Activated CD8-positive, alpha-beta T cell treated with anti-CD3 and anti-CD28 coated beads, Interleukin-2, amount 10 ng/mL, durations not matched to agents 7 days and 5 days (primary cell): ENCODE data around the gene PCBP1. TPM values are rescaled to one million over a fixed set of nuclear protein-coding genes. Genes with fewer than 3 reads are reported as not detected.
A peak's percentile ranks its signal among the peaks of the same experiment; 100 is the strongest.

Experiments used
- ATAC-seq: fragments of 150-1000 bp; cut with Tn5 transposase; one replicate; pipeline ENCODE4 v1.10.0; 2021; ENCODE audit warnings: moderate library complexity
- CTCF ChIA-PET: fragments of 350-600 bp; sonication (Branson Sonifier 250); formaldehyde crosslinking; loops from one replicate; lab custom pipeline; 2021; ENCODE audit warnings: antibody characterized with exemption; lab: Charles Lee
- POLR2A ChIA-PET: fragments of 350-600 bp; sonication (Branson Sonifier 250); formaldehyde crosslinking; loops from one replicate; lab custom pipeline; 2021; ENCODE audit warnings: antibody characterized with exemption; lab: Charles Lee
- DNase-seq: peaks from one replicate; pipeline ENCODE4 v3.0.0-alpha.2; 2020
- H3K27ac Mint-ChIP-seq: one replicate; pipeline ENCODE4 v1.8.0; 2021; ENCODE audit warnings: mild to moderate bottlenecking, mixed read lengths
- H3K27me3 Mint-ChIP-seq: one replicate; pipeline ENCODE4 v1.8.0; 2021; ENCODE audit warnings: low read depth, mixed read lengths
- H3K36me3 Mint-ChIP-seq: one replicate; pipeline ENCODE4 v1.8.0; 2021; ENCODE audit warnings: low read depth, mixed read lengths
- H3K4me1 Mint-ChIP-seq: one replicate; pipeline ENCODE4 v1.8.0; 2021; ENCODE audit warnings: low read depth, mixed read lengths
- H3K4me3 Mint-ChIP-seq: one replicate; pipeline ENCODE4 v1.8.0; 2021; ENCODE audit warnings: mild to moderate bottlenecking, mixed read lengths
- H3K9me3 Mint-ChIP-seq: one replicate; pipeline ENCODE4 v1.8.0; 2022; ENCODE audit warnings: mixed read lengths; ENCODE audit not compliant: insufficient read depth
- total RNA-seq, 2 experiments: library from RNA; stranded (reverse); gene quantifications; one replicate each; pipeline ENCODE4 v1.2.3, GENCODE V29; 2021

PCBP1 gene
- total RNA-seq, 2 experiments from 2014 or later, result 516 to 518 TPM

DNA sequence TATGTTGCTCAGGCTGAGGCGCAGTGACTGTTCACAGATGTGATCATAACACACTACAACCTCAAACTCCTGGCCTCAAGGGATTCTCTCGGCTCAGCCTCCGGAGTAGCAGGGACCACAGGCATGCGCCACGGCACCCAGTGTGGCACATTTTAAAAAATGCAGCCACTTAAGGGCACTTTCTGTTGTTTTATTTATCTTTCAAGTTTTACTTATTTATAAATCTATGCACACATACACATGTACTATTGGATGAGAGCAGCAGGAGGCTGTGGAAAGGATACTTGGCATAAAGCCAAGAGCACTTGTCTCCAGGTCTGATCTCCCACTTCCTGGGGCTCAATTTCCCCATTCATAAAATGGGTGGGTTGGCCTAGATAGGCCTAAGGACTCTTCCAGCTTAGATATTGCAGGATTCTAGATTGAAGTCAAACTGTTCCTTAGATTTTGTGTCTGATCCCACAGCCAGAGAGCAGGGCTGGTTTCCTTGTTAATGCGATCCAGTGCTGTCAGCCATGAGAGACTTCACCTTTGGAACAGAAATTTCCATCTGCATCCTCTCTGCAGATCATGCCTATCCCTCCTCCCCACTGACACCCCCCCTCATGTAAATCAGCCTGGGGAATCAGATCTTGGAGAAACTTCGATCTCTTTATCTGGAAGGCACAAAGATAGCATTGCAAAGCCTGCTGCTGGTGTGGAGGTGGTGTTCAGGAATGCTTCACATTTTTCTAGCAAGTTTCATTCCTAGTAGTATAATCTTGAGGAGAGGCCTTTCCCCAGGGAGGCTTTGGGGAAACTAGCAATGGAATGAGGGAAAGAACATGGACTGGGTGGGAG lies 24.7 kb downstream of the PCBP1 start:
- no peak for ATAC-seq

DNA sequence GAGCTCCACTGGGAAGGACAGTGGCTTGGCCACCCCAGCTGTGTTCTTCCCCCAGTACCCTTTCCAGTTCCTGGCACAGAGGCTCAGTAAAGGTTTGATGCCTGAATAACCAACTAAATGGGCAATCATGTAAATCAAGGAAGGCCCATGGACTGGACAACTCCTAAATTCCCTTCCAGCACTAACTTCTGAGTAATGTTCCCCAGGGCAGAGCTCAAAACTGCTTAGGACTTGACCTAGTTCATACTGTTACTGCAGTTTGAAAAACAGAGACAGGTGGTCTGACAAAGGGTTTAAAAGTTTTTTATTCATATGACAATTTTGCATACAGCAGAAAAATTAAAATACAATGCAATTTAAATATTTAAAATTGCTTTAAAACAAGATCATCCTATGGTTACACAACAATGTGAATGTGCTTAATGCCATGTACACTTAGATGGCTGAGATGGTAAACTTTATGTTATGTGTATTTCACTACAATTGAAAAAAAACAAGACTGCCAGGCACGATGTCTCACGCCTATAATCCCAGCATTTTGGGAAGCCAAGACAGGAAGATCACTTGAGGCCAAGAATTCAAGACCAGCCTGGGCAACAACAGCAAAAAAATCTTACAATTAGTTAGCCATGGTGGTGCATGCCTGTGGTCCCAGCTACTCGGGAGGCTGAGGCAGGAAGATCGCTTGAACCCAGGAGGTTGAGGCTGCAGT lies 26.2 kb downstream of the PCBP1 start:
- POLR2A ChIA-PET, result interaction anchor here (0.8 to 3.5 kb wide), 4 partner anchors 8 to 18 kb away, joined by 3 to 21 read pairs (median 8); no protein-coding TSS in a partner anchor
- DNase-seq (no peak), ATAC-seq (no peak)
- no peak overlapping the region for H3K4me3 Mint-ChIP-seq
- peaks cover 69% of the 10 kb centered on the region for H3K4me1 Mint-ChIP-seq
- CTCF ChIA-PET, result interaction anchor here (1.0 to 1.2 kb wide), 2 partner anchors 8 to 19 kb away, joined by 3 read pairs; no protein-coding TSS in a partner anchor
- no peaks in the 10 kb centered on the region for H3K27me3 Mint-ChIP-seq
- no peak overlapping the region for H3K27ac Mint-ChIP-seq
- H3K36me3 Mint-ChIP-seq, result no peaks in the 10 kb centered on the region
- no peaks in the 10 kb centered on the region for H3K9me3 Mint-ChIP-seq

More for the DNA sequence above, 24.7 kb downstream of the PCBP1 start:
- no peaks in the 10 kb centered on the region for H3K27me3 Mint-ChIP-seq
- no peak overlapping the region for H3K4me3 Mint-ChIP-seq
- H3K36me3 Mint-ChIP-seq, result no peaks in the 10 kb centered on the region
- CTCF ChIA-PET, result no interaction called here
- H3K9me3 Mint-ChIP-seq, result no peaks in the 10 kb centered on the region
- peak overlapping the region; percentile 39 for H3K27ac Mint-ChIP-seq
- H3K4me1 Mint-ChIP-seq, result peaks cover 74% of the 10 kb centered on the region
- DNase-seq, result no peak
- POLR2A ChIA-PET, result interaction anchor here (1.4 to 1.7 kb wide), 2 partner anchors 13 to 23 kb away, joined by 7 to 12 read pairs; no protein-coding TSS in a partner anchor

DNA sequence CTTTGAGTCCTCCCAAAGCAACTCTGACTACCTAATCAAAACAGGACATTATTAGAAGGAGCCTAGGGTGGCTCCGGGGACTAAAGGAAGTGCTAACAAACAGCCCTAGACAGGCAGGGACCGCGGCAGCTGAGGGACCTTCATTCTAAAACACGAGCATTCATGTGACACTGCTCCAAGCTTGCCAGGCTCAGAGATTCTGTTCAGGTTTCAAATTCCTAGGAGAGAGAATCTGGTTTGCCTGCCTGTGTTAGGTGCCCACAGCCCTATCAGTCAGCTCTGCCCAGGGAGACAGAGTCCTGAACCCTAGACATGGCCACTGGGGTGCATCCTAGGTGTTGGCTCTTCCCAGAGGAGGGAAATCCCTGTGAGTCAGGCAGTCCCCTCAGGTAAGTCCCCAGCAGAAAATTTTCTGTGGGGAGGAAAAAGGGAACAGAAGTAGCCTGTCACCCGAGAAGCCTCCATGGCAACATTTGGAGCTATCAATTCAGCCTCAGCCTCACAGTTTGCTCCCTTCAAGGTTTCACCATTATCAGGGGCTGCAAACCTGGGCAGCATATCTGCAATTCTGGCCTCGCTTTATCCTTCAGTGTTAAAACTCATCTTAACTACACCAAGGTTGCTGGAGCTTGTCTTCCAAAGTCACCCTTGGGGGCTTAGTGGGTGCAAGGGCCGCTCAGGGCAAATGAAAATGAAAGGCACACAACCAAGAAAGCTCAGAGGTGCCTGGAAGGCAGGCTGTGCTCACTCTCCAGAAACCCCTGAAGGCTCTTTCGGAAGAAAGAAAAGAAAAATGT lies 28.6 kb downstream of the PCBP1 start:
- H3K36me3 Mint-ChIP-seq, result no peaks in the 10 kb centered on the region
- DNase-seq (peak; percentile 37), ATAC-seq (peak; percentile 35)
- H3K9me3 Mint-ChIP-seq, result no peaks in the 10 kb centered on the region
- H3K27me3 Mint-ChIP-seq, result no peaks in the 10 kb centered on the region
- ChIA-PET POLR2A (interaction anchor here (0.5 to 3.5 kb wide), 11 partner anchors 9 to 168 kb away, joined by 3 to 21 read pairs (median 6); partner anchors contain the start of gene PCYOX1), CTCF (interaction anchor here (0.9 to 2.5 kb wide), 5 partner anchors 9 to 45 kb away, joined by 4 to 12 read pairs (median 5); no protein-coding TSS in a partner anchor)
- H3K4me3 Mint-ChIP-seq, result peak overlapping the region; percentile 22
- peak overlapping the region; percentile 69 for H3K27ac Mint-ChIP-seq
- H3K4me1 Mint-ChIP-seq, result peaks cover 58% of the 10 kb centered on the region

GRCh38 chr2:70116936-70117552 lies 29.8 kb downstream of the PCBP1 start:
- no peak overlapping the region for H3K27ac Mint-ChIP-seq
- ChIA-PET CTCF (interaction anchor here (1.1 to 2.5 kb wide), 4 partner anchors 8 to 203 kb away, joined by 3 to 12 read pairs (median 3); no protein-coding TSS in a partner anchor), POLR2A (interaction anchor here (1.6 to 3.5 kb wide), 4 partner anchors 8 to 29 kb away, joined by 4 to 21 read pairs (median 11); no protein-coding TSS in a partner anchor)
- H3K36me3 Mint-ChIP-seq, result no peaks in the 10 kb centered on the region
- peaks cover 57% of the 10 kb centered on the region for H3K4me1 Mint-ChIP-seq
- no peaks in the 10 kb centered on the region for H3K9me3 Mint-ChIP-seq
- H3K4me3 Mint-ChIP-seq, result no peak overlapping the region
- H3K27me3 Mint-ChIP-seq, result no peaks in the 10 kb centered on the region
- no peak for ATAC-seq
- no peak for DNase-seq

DNA sequence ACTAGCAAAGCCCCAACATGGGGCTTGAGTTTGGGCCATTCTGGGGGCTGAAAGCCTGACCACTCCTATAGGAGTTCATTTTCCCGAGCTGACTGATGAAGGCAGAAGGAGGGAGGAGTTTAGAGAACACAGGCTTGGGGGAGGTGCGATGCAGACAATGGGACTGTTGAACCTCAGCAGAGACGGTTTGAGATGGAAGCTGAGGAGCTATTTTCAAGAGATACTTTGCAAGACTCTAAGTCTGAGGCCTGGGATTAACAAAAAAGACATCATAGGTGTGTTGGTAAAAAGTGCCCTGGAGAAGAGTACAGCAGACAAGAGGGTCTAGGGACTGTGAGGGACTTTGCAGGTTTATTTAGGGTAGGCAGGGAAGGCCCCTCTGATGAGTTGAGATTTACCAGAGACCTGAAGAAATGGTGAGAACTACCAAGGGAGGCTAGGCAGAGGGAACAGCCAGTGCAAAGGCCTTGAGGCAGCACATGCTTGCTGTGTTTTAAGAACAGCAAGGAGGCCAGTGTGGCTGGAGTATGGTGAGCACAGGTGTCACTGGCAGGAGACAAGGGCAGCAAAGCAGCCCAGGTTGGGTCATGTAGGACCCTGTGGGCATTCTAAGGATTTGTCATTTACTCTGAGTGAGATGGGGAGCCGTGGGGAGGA lies 31.6 kb downstream of the PCBP1 start:
- H3K27me3 Mint-ChIP-seq, result no peaks in the 10 kb centered on the region
- H3K36me3 Mint-ChIP-seq, result no peaks in the 10 kb centered on the region
- H3K4me1 Mint-ChIP-seq, result peaks cover 67% of the 10 kb centered on the region
- ATAC-seq (no peak), DNase-seq (peak; percentile 21)
- H3K4me3 Mint-ChIP-seq, result peak overlapping the region; percentile 4
- CTCF ChIA-PET, result interaction anchor here (0.9 to 1.0 kb wide), 2 partner anchors 10 to 14 kb away, joined by 3 to 4 read pairs; no protein-coding TSS in a partner anchor
- peak overlapping the region; percentile 75 for H3K27ac Mint-ChIP-seq
- no peaks in the 10 kb centered on the region for H3K9me3 Mint-ChIP-seq
- POLR2A ChIA-PET, result interaction anchor here (1.5 kb wide), 1 partner anchor 14 kb away, joined by 7 read pairs; no protein-coding TSS in a partner anchor

DNA sequence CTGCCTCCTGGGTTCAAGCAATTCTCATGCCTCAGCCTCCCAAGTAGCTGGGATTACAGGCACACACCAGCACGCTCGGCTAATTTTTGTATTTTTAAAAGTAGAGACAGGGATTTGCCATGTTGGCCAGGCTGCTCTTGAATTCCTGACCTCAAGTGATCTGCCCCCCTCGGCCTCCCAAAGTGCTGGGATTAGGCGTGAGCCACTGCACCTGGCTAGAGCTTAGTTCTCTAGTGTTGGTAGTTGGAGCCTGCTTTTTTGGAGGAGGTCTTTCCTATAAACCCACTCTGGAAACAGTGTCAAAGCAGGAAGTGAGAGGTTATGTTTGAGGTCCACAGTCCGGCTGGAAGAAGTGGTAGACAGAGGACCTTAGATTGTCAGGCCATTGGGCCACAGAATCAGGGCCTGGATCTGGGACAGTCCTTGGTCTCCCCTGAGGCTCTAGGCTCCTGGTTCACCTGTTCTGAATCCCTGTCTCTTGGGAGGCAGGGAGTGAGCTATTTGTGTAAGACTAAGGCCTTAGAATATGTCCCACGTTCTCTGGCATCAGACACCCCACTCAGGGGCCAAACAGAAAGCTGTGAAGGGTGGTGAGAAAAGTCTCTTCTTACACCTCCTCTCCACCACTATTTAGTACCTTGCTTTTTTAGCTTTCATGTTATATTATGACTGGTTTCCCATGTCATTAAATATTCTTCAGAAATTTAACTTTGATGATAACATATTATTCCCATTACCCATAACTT lies 34.5 kb downstream of the PCBP1 start:
- ChIA-PET POLR2A (interaction anchor here (0.8 to 2.8 kb wide), 11 partner anchors 9 to 69 kb away, joined by 3 to 23 read pairs (median 5); partner anchors contain the start of genes C2orf42 and PCBP1), CTCF (interaction anchor here (1.1 to 3.0 kb wide), 8 partner anchors 9 to 51 kb away, joined by 3 to 20 read pairs (median 5); no protein-coding TSS in a partner anchor)
- Mint-ChIP-seq H3K27ac (peak overlapping the region; percentile 66), H3K4me1 (peaks cover 74% of the 10 kb centered on the region), H3K27me3 (no peaks in the 10 kb centered on the region), H3K36me3 (no peaks in the 10 kb centered on the region), H3K4me3 (no peak overlapping the region), H3K9me3 (no peaks in the 10 kb centered on the region)
- DNase-seq (peak; percentile 23), ATAC-seq (no peak)

- Mint-ChIP-seq H3K27ac (no peak overlapping the region), H3K4me3 (no peak overlapping the region), H3K4me1 (peaks cover 75% of the 10 kb centered on the region), H3K27me3 (no peaks in the 10 kb centered on the region), H3K36me3 (no peaks in the 10 kb centered on the region), H3K9me3 (no peaks in the 10 kb centered on the region)
- ATAC-seq (no peak), DNase-seq (no peak)
- CTCF ChIA-PET, result interaction anchor here (0.9 to 3.0 kb wide), 8 partner anchors 9 to 208 kb away, joined by 3 to 20 read pairs (median 4); partner anchors contain the start of gene MXD1
- POLR2A ChIA-PET, result interaction anchor here (0.8 to 2.8 kb wide), 8 partner anchors 9 to 68 kb away, joined by 3 to 23 read pairs (median 4); partner anchors contain the start of genes C2orf42 and PCBP1
Observed at GRCh38 chr2:70122470-70122869, 35.2 kb downstream of the PCBP1 start.

DNA sequence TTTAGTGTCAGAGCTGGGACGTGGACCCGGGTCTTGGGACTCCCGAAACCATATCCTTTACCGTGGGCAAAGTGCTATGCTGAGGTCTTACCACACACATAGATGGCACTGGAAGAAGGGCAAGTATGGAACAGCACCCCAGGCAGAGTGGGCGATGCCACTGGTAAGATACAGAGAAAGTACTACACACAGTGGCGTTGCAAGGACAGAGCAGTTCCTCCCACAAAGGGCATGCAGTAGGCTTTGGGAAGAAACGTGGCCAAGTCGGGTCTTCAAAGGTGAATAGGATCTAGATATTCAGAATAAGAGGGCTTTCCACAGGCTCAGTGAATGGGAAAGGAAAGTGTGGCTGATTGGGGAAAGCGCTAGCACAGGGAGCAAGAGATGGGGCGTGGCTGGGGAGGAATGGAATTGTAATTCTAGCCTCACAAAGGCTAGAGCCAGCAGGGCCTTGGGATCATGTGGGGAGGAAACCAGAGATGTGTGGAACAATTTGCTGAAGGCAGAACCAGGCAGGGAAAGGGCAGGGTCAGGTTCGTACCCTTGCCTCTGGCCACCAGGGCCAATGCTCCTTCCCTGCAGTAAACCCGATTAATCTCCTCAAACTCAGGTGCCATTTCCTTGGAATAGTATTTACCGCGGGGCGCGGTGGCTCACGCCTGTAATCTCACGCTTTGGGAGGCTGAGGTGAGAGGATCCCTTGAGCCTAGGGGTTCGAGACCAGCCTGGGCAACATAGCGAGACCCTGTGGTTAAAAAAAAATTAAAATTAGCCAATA lies 36.0 kb downstream of the PCBP1 start:
- POLR2A ChIA-PET, result interaction anchor here (1.3 to 4.8 kb wide), 15 partner anchors 8 to 209 kb away, joined by 3 to 84 read pairs (median 21); partner anchors contain the start of genes C2orf42, MXD1 and PCBP1
- Mint-ChIP-seq H3K27ac (peak overlapping the region; percentile 99), H3K36me3 (peaks cover 1% of the 10 kb centered on the region), H3K9me3 (no peaks in the 10 kb centered on the region), H3K4me1 (peaks cover 77% of the 10 kb centered on the region), H3K27me3 (no peaks in the 10 kb centered on the region), H3K4me3 (peak overlapping the region; percentile 90)
- CTCF ChIA-PET, result interaction anchor here (0.9 to 3.7 kb wide), 14 partner anchors 7 to 209 kb away, joined by 3 to 23 read pairs (median 12); partner anchors contain the start of gene MXD1
- ATAC-seq (no peak), DNase-seq (peak; percentile 24)

DNA sequence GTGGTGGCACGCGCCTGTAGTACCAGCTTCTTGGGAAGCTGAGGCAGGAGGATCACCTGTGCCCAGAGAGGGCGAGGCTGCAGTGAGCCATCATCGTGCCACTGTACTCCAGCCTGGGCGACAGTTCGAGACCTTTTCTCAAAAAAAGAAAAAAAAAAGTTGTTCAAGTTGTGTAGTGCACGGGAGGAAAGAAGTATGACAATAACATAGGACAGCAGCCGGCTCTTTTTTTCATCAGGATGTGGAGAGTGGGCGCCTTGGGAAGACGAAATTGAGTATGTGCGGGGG lies 36.5 kb downstream of the PCBP1 start:
- POLR2A ChIA-PET, result interaction anchor here (1.3 to 4.8 kb wide), 14 partner anchors 8 to 210 kb away, joined by 4 to 84 read pairs (median 18); partner anchors contain the start of genes MXD1 and PCBP1

More for the DNA sequence above, 36.5 kb downstream of the PCBP1 start:
- Mint-ChIP-seq H3K36me3 (peaks cover 3% of the 10 kb centered on the region), H3K4me1 (peaks cover 78% of the 10 kb centered on the region), H3K27ac (peak overlapping the region; percentile 99), H3K9me3 (no peaks in the 10 kb centered on the region), H3K4me3 (peak overlapping the region; percentile 90), H3K27me3 (no peaks in the 10 kb centered on the region)
- ATAC-seq (peak; percentile 4), DNase-seq (no peak)
- CTCF ChIA-PET, result interaction anchor here (1.1 to 3.7 kb wide), 11 partner anchors 8 to 35 kb away, joined by 3 to 23 read pairs (median 11); no protein-coding TSS in a partner anchor
